Measurements from ENCODE around the gene CD28. TPM values are rescaled to one million over a fixed set of nuclear protein-coding genes. Genes with fewer than 3 reads are reported as not detected.
"Not testable (repeated sequence)": the region's sequence is repeated elsewhere in the genome, so short reads cannot be mapped to it uniquely, and the experiment has no call there.

Gene CD28
- total RNA-seq, 6 experiments from 2014 or later, result 0.16 to 1.6 (median 0.46) TPM

- 90% methylated on average over 1 of the region's 1 CpG for WGBS (ENCODE audit: insufficient coverage, low coverage, low lambda C conversion rate, missing lambda C conversion rate)
- no peak for ATAC-seq
- no peak overlapping the region for H3K27ac ChIP-seq
These were observed 9.2 kb upstream of the CD28 start for GRCh38 chr2:203697190-203697589.

GRCh38 chr2:203697763-203698162 is 8.7 kb upstream of the CD28 start:
- H3K36me3 ChIP-seq; H3K27me3 ChIP-seq; H3K4me3 ChIP-seq; H3K9me3 ChIP-seq; H3K27ac ChIP-seq; intact Hi-C loops (cut with DNase I); ATAC-seq; DNase-seq: not testable (repeated sequence)
- WGBS (ENCODE audit: insufficient coverage, low coverage, low lambda C conversion rate, missing lambda C conversion rate), result 58% methylated on average over 2 of the region's 2 CpGs
- H3K4me1 ChIP-seq, result peaks cover 0 to 13% (median 0%) of the 10 kb centered on the region in 4 donors

More at GRCh38 chr2:203697190-203697589, 9.2 kb upstream of the CD28 start:
- Histone ChIP-seq H3K36me3 (no peaks in the 10 kb centered on the region), H3K4me3 (no peak overlapping the region), H3K27me3 (no peaks in the 10 kb centered on the region), H3K9me3 (no peaks in the 10 kb centered on the region), H3K4me1 (peaks cover 0 to 19% (median 0%) of the 10 kb centered on the region in 4 donors)
- intact Hi-C loops (cut with DNase I), result no loop called here
- TF ChIP-seq POLR2A (IDR thresholded peaks at IDR 0.05) (no peak), CTCF (IDR thresholded peaks at IDR 0.05) (no peak)
- DNase-seq, result no peak

GRCh38 chr2:203698410-203698809 is 8.0 kb upstream of the CD28 start:
- H3K4me3 ChIP-seq; DNase-seq; H3K27me3 ChIP-seq; H3K27ac ChIP-seq; H3K36me3 ChIP-seq; H3K9me3 ChIP-seq; H3K4me1 ChIP-seq; ATAC-seq; intact Hi-C loops (cut with DNase I): not testable (repeated sequence)
- 87% methylated on average over 5 of the region's 5 CpGs for WGBS (ENCODE audit: insufficient coverage, low coverage, low lambda C conversion rate, missing lambda C conversion rate)

- TF ChIP-seq CTCF (IDR thresholded peaks at IDR 0.05), result no peak
- TF ChIP-seq POLR2A (IDR thresholded peaks at IDR 0.05), result no peak
These were observed 2.0 kb upstream of the CD28 start for GRCh38 chr2:203704430-203704829.

GRCh38 chr2:203705178-203705577 is 1.3 kb upstream of the CD28 start:
- intact Hi-C loops (cut with DNase I), result no loop called here
- no peak for ATAC-seq

More at GRCh38 chr2:203704430-203704829, 2.0 kb upstream of the CD28 start:
- no peaks in the 10 kb centered on the region for H3K4me1 ChIP-seq
- H3K36me3 ChIP-seq, result no peaks in the 10 kb centered on the region
- H3K4me3 ChIP-seq, result no peak overlapping the region
- H3K27ac ChIP-seq, result no peak overlapping the region
- ATAC-seq (no peak), DNase-seq (no peak)
- WGBS (ENCODE audit: insufficient coverage, low coverage, low lambda C conversion rate, missing lambda C conversion rate), result 90% methylated on average over 1 of the region's 1 CpG
- H3K9me3 ChIP-seq, result no peaks in the 10 kb centered on the region
- H3K27me3 ChIP-seq, result no peaks in the 10 kb centered on the region
- intact Hi-C loops (cut with DNase I), result no loop called here

More at GRCh38 chr2:203705178-203705577, 1.3 kb upstream of the CD28 start:
- no peak for DNase-seq
- Histone ChIP-seq H3K36me3 (no peaks in the 10 kb centered on the region), H3K4me1 (no peaks in the 10 kb centered on the region), H3K27ac (no peak overlapping the region), H3K4me3 (no peak overlapping the region), H3K27me3 (no peaks in the 10 kb centered on the region), H3K9me3 (no peaks in the 10 kb centered on the region)
- 89% methylated on average over 5 of the region's 6 CpGs for WGBS (ENCODE audit: insufficient coverage, low coverage, low lambda C conversion rate, missing lambda C conversion rate)
- TF ChIP-seq POLR2A (IDR thresholded peaks at IDR 0.05), result no peak
- no peak for TF ChIP-seq CTCF (IDR thresholded peaks at IDR 0.05)
